Ramos (cell line): ENCODE data around the gene EIF4A2.

Source experiments
- in situ Hi-C: fragments of 300-500 bp; cut with MboI; formaldehyde crosslinking; loops from one replicate; pipeline ENCODE4 v1.14.3; 2022; ENCODE audit warnings: low sequenced_read_pairs; ENCODE audit not compliant: unreplicated experiment

The EIF4A2 gene

GRCh38 chr3:186783058-186783730, at the start of gene EIF4A2:
EIF4A2 (plus strand) TSS chr3:186783577; CDS start chr3:186783611, 34 bp downstream.
- in situ Hi-C loops: loop anchor here (10.0 to 25.0 kb wide), 2 partner anchors 848 to 1179 kb away; partner anchors contain the start of gene TRA2B

- in situ Hi-C loops: no loop called here
These were observed 40.6 kb upstream of the EIF4A2 start for GRCh38 chr3:186742618-186743380.

GRCh38 chr3:186743666-186744065, 39.7 kb upstream of the EIF4A2 start:
- in situ Hi-C loops: no loop called here

GRCh38 chr3:186746008-186746407, 37.4 kb upstream of the EIF4A2 start:
- in situ Hi-C loops: no loop called here

GRCh38 chr3:186750316-186750715, 33.1 kb upstream of the EIF4A2 start:
- in situ Hi-C loops: no loop called here

GRCh38 chr3:186751480-186751879, 31.9 kb upstream of the EIF4A2 start:
- in situ Hi-C loops: no loop called here

- in situ Hi-C loops: no loop called here
These were observed 29.4 kb upstream of the EIF4A2 start for GRCh38 chr3:186754006-186754405.

GRCh38 chr3:186754871-186755270, 28.5 kb upstream of the EIF4A2 start:
- in situ Hi-C loops: no loop called here

- in situ Hi-C loops: no loop called here
These were observed 26.2 kb upstream of the EIF4A2 start for GRCh38 chr3:186757214-186757613.

GRCh38 chr3:186757686-186758220, 25.6 kb upstream of the EIF4A2 start:
- in situ Hi-C loops: no loop called here

- in situ Hi-C loops: no loop called here
These were observed 24.0 kb upstream of the EIF4A2 start for GRCh38 chr3:186759231-186759930.

GRCh38 chr3:186760141-186760833, 23.1 kb upstream of the EIF4A2 start:
- in situ Hi-C loops: no loop called here

- in situ Hi-C loops: no loop called here
These were observed 22.4 kb upstream of the EIF4A2 start for GRCh38 chr3:186760897-186761447.

GRCh38 chr3:186772281-186772694, 11.1 kb upstream of the EIF4A2 start:
- in situ Hi-C loops: no loop called here

- in situ Hi-C loops: no loop called here
These were observed 10.5 kb upstream of the EIF4A2 start for GRCh38 chr3:186772701-186773417.

- in situ Hi-C loops: loop anchor here (25.0 kb wide), 1 partner anchor 1186 kb away; no protein-coding TSS in a partner anchor
These were observed 7.4 kb upstream of the EIF4A2 start for GRCh38 chr3:186775999-186776398.

- in situ Hi-C loops: loop anchor here (25.0 kb wide), 1 partner anchor 1183 kb away; no protein-coding TSS in a partner anchor
These were observed 4.2 kb upstream of the EIF4A2 start for GRCh38 chr3:186779204-186779603.

GRCh38 chr3:186782542-186783057, 777 bp upstream of the EIF4A2 start:
- in situ Hi-C loops: loop anchor here (10.0 to 25.0 kb wide), 2 partner anchors 848 to 1180 kb away; partner anchors contain the start of gene TRA2B
